HG02759 (cell line): ENCODE measurements around the gene WFIKKN2.
"Not testable (repeated sequence)": the region's sequence is repeated elsewhere in the genome, so short reads cannot be mapped to it uniquely, and the experiment has no call there.

Experiments
- ATAC-seq: cut with Tn5 transposase; IDR thresholded peaks from one replicate; pipeline ENCODE4 v1.9.1; 2021; ENCODE audit warnings: mild to moderate bottlenecking, moderate library complexity; ENCODE audit not compliant: unreplicated experiment

Gene WFIKKN2, protein sequence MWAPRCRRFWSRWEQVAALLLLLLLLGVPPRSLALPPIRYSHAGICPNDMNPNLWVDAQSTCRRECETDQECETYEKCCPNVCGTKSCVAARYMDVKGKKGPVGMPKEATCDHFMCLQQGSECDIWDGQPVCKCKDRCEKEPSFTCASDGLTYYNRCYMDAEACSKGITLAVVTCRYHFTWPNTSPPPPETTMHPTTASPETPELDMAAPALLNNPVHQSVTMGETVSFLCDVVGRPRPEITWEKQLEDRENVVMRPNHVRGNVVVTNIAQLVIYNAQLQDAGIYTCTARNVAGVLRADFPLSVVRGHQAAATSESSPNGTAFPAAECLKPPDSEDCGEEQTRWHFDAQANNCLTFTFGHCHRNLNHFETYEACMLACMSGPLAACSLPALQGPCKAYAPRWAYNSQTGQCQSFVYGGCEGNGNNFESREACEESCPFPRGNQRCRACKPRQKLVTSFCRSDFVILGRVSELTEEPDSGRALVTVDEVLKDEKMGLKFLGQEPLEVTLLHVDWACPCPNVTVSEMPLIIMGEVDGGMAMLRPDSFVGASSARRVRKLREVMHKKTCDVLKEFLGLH

DNA sequence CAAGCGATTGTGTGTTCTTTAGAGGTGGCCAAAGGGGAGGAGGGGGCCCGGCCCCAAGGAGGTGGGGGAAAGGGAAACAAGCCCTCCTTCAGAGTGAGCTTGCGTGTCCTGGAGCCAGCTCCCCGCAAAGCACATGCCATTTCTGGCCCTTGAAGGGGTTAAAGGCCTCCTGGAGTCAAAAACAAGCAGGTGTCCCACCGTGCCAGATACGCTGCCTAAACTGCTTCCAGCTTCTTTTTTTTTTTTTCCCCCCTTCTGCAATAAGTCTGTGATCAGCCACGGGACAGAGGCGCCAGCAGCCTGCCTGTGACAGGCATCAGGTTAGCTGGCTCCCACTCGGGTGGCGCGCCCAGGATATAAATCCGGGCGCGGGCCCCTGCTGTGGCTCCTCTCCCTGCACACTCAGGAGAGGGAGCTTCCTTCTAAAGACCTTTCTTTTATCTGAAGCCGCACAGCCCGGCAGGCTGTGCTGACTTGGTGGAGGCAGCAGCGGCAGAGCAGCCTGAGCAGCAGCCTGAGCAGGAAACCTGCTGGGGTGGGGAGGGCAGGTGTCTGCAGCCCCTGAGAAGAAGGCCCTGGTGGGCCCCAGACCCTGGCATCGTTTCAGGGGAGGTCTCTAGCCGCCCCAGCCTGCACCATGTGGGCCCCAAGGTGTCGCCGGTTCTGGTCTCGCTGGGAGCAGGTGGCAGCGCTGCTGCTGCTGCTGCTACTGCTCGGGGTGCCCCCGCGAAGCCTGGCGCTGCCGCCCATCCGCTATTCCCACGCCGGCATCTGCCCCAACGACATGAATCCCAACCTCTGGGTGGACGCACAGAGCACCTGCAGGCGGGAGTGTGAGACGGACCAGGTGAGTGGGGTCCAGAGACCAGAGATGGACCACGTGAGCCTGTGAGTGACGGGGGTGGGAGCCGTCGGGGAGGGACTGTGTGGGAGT, at the start of gene WFIKKN2:
Gene WFIKKN2 (plus strand): TSS at position 286 of the 934 bp plus-strand sequence. CDS start 352 bp downstream, at position 638.
- no peak for ATAC-seq

DNA sequence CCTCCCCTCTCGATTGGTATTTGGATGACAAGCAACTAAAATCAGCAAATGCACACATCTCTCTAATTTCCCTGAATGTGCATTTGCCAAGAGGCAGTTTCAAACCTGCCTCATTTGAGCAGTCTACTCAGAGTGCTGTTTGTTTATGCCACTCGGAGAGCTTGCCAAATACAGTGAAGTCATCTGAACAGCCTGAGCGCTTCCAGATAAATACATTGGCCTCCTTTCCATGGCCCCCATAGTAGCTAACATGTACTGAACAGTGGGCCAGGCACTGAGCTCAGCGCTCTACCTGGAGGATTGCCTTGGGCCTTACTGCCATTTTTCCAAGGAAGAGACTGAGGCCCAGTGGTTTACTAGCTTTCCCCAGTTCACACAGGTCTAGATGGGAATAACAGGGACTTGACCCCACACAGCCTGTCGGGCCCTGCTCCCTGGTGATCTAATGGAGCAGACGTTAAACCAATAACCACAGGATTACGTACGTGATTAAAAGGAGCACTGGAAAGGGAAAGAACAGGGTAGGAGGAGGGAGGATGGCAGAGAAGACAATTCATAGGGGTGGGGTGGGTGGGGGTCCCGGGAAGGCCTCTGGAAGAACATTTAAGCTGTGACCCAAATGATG, 49.3 kb upstream of the WFIKKN2 start:
- no peak for ATAC-seq

DNA sequence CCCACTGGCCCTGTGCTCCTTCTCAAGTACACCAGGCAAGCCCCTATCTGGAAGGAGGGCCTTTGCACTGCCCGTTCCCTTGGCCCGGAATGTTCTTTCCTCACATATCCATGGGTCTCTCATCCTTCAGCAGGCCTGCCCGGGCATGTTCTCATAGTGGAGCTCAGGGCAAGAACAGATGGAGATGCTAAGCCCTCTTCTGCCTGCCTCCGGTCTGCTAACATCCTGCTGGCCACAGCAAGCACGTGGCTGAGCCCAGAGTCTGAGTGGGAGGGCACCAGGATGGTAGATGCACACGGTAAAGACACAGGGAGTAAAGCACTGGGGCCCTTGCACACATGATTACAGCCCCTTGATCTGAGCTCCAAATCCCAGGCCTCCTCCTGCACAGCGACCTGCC, 48.3 kb upstream of the WFIKKN2 start:
- ATAC-seq, result no peak

DNA sequence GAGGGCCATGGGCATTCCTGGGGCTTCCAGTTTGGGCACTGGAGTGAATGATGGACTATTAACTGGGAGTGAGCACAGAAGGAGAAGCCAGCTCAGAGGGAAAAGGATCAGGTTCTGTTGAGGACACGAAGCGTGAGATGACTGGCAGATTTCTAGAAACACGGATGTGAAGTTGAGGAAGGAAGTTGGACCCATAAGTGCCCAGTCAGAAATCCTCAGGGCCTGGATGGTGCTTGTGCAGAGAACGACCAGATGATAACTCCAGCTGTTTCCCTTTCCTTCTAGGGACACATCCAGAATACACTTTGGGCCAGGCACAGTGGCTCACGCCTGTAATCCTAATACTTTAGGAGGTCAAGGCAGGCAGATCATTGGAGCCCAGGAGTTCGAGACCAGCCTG, 44.8 kb upstream of the WFIKKN2 start:
- no peak for ATAC-seq

DNA sequence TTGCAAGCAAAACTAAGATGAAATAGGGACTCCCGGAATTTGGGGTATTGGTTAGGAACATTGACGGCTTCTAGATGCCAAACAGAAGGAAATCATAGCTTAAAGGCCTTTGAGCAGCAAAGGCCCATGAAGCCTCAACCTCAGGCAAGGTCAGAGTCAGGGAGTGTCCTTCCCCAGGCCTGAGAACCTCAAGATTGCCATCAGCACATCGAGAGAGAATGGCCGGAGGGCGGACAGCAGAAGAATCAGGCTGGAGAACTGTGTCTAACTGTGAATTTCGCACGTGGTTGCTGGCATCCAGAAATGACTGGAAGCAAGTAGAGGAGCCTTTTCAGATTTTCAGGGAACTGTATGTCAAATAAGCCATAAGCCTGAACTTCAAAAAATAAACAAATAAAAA, 43.3 kb upstream of the WFIKKN2 start:
- ATAC-seq, result no peak

DNA sequence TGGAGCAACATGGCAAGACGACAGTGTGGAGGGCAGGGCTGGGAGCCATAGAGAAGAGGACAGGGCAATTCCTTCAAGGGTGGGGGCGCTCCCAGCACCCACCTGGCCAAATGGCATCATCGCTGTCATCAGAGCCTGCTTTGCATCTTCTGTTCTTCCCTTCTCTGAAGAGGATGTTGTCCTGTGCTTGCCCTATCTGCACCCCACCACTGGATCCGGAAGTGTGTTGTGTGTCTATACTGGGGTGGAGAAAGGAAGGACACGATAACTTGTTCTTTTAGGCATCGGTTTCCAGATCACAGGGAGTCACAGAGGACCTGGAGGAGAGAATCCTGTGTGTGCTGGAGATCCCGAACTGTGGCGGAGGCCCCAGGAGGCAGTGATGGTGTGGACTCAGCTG, 42.4 kb upstream of the WFIKKN2 start:
- no peak for ATAC-seq

DNA sequence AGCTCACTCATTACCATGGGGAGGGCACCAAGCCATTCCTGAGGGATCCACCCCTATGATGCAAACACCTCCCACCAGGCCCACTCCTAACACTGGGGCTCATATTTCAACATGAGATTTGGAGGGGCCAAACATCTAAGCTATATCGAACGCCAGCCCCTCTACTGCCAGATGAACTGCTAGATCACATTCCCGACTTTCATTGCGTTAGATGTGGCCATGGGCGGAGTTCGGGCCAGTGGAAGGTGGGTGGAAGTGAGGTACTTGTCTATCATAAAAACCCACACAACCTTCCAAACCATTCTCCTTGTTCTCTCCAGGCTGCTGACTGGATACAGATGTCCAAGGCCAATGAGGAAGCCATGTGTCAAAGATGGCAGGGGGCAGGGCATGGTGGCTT, 41.0 kb upstream of the WFIKKN2 start:
- ATAC-seq, result no peak

DNA sequence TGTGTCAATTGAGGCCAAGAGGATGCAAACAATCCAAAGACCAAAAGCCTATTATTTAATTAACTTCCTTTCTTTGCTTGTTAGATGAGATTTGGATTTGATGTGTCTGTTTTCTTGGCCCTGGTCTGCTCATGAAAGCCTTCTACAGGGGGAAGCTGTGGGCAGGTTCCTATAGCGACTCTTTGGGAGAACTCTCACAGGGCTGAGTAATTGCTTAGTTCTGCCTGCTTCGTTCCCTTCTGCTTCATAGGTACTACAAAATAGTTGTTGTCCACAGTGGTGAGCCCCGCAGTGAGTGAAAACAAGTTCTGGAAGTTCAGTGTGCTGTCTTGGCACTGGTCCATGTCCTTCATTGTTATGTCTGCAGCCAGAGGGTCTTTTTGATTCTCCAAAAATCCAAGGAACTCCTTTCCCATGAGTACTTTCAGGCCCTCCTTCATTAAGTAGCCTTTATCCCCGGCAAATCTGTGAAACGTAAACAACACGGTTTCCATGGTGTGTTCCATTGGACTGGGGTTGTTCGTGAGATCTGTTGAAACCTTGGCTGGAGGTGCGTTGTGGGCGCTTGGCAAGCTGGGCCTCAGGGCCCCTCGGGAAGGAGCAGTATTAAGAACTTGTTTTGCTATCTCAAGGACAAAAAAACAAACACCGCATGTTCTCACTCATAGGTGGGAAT, 38.1 kb upstream of the WFIKKN2 start:
- ATAC-seq, result no peak

DNA sequence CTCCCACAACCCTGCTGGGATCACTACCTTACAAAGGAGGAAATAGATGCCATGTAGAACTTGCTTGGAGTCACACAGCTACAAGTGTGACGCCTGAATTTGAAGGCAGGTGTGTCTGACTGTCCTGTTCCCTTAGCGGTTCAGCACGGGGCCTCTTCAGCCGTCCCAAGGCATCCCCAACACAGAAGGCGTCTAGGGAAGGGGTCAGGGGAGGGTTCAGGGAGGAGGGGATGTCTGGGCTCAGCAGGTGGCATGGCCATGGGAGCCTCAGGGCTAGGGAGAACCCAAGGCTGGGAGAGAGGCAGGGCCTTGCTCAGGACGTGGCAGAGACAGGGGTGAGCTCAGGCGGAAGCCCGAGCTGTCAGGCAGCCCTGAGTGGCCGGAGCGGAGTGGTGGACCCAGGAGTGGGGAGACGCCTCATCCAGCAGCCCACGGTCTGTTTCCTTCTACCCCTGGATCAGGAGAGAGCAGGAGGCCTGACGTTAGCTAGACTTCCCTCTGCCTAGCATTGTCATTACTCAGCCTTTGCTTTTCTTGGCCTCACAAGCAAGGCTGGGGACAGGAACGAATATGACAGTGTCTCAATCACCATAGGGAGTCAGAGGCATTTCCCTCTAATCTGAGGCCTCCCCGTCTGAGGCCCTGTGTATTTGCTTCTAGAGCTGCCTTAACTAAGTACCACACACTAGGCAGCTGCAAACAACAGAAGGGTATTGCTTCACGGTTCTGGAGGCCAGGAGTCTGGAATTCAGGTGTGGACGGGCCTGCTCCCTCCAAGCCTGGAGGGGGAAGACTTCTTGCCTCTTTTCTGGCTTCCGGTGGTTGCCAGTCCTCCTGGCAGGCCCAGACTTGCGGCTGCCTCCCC, 36.7 kb upstream of the WFIKKN2 start:
- no peak for ATAC-seq

DNA sequence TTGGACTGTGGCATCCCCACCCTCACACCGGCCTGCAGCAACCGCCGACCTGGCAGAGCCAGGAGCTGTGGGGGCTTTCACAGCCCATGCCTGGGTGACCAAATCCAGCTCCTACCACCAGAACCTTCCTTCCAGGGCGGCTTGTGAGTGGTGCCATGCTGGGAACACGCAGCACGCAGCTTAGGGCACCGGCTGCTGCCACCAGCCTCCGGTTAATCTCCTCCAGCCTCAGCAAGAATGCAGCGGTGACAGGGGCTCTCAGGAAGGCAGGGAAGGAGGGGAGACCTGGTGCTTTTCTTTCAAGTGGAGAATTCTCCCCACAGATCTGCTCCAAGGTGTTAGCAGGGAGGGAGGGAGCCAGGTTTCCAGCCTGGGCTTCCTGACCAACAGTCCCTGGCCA, 35.8 kb upstream of the WFIKKN2 start:
- no peak for ATAC-seq

DNA sequence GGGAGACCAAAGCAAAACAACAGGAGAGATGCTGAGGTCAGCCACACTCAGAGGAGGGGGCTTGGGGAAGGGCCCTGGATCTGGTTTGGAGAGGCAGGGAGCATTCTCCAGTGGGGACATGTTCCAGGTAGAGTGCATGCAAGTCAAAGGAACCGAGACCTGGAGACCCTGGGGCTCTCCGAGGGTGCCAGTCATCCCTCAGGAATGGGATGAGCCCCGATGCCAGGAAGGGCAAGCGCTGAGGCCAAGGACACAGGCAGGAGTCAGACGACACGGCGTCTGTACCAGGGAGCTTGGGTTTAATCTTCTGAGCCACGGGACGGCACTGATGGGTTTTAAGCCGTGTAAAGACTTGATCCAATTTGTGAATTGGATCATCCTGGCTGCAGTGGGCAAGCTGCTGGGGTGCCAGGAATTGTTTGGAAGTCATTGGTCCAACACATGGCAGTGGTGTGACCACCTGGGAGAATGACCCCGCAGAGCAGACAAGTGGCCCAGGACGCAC, 35.1 kb upstream of the WFIKKN2 start:
- ATAC-seq, result no peak

DNA sequence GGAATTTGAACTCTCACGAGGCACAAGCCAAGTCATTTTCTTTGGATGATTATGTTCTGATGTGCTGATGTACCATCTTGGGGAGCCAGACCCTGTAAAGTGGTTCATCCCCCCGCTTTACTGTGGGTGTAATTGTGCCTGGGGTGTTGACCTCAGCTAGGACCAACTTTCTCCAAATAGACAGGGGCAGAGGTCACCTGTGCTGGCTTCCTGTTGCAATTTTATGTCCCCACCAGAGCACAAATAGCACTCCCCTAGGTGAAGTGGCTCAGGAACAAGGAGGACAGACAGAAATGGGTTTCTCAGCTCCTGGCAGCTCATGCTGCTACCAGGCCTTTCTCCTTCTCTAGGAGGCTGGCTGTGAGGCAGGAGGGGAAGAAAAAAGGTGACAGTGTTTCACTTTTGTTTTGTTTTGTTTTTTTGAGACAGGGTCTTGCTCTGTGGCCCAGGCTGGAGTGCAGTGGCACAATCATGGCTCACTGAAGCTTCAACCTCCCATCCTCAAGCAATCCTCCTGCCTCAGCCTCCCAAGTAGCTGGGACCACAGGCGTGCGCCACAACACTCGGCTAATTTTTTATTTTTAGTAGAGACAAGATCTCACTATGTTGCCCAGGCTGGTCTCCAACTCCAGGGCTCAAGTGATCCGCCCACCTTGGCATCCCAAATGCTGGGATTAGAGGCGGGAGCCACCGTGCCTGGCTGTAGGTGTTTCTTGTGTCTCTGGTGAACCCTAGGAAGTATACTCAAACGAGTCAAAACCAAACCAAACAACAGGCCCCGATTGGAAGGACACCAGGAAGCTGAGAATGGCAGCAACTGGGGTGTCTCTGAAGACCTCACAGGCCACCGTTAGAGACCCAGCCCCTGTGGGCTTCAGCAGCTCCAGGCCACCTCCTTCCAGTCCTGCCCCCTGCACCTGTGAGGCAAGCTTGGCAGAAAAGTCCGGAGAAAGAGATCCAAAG, 32.5 kb upstream of the WFIKKN2 start:
- no peak for ATAC-seq

DNA sequence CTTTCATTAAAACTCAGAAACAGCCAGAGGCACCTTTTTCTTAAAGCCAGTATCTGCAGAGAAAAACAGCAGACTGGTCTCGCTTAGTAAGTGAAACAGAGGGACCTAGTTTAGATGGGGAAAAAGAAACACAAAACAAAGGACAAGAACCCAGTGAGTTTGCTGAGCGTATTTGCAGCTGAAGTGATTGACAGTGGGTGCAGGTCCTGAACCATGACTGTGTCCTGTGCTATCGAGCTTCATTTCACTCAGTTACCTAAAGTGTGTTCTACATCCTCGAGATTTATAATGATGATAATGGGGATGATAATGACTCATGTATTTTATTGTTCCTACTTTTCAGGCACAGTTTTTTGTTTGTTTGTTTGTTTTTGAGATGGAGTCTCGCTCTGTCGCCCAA, 31.7 kb upstream of the WFIKKN2 start:
- ATAC-seq, result no peak

DNA sequence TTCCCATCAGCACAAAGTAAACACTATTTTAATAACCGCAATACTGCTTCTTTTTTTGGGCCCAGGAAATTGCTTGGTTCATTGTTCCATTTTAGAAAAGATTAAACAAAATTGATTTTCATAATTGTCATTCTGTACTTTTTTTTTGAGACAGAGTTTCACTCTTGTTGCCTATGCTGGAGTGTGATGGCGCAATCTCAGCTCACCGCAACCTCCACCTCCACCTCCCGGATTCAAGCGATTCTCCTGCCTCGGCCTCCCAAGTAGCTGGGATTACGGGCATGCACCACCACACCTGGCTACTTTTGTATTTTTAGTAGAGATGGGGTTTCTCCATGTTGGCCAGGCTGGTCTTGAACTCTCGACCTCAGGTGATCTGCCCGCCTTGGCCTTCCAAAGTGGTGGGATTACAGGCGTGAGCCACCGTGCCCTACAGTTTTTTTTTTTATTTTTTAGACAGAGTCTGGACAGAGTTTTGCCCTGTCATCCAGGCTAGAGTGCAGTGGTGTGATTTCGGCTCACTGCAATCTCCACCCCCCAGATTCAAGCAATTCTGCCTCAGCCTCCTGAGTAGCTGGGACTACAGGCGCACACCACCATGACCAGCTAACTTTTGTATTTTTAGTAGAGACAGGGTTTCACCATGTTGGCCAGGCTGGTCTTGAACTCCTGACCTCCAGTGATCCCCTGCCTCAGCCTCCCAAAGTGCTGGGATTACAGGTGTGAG, 30.5 kb upstream of the WFIKKN2 start:
- not testable (repeated sequence) for ATAC-seq

DNA sequence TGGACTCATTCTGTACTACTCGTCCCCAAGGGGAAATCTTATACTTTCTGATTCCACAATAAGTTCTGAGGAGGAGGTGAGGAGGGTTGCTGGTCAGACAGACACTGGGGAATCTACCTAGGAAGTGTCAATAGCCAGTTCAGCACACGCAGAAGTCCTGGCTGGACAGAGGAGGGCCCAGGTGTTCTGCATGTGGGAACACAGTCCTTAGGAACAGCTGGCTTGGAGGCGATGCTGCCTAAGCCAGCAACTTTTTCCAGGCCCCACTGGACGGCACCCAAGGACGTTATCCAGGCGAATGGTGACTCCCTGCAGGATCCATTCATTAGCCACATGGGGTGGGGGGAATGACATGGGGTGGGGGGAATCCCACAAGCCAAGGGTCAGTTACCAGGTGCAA, 29.9 kb upstream of the WFIKKN2 start:
- no peak for ATAC-seq

DNA sequence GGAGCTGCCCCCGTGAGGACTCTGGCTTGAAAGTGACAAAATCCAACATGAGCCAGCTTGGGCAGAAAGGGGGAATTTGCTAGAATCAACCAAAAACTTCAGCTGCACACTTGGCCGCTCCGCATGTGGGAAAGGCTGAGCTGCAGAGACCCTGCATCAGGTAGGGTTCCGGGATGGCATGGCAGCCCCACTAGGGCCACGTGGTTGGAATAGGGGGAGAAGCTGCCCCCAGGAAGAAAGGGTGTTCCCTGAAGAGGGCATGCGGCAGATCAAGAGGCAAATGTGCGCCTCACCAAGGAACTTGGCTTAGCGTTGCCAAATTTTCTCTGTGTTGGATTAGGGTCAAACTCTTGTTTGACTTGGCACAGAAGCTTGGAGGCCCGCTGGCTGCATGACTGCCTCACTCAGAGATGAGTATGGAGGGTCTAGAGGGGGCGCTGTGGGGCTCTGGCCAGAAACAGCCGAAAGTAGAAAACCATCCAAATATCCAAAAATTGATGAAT, 29.2 kb upstream of the WFIKKN2 start:
- ATAC-seq, result no peak

DNA sequence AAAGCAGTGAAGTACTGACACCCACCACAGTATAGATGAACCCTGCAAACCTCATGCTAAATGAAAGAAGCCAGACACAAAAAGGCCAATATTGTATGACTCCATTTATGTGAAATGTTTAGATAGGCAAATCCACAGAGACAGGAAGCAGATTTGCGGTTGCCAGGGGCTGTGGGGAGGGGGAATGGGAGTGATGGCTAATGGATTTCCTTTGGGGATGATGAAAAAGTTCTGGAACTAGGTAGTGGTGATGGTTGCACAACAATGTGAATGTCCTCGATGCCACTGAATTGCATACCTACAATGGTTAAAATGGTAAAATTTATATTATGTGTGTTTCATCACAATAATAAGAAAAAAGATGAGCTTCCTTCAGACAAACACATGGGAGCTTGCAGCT, 28.4 kb upstream of the WFIKKN2 start:
- ATAC-seq, result no peak
